K562 (cell line): ENCODE data around the gene CAPN7. TPM values are rescaled to one million over a fixed set of nuclear protein-coding genes. Genes with fewer than 3 reads are reported as not detected.

Experiments
- ASH1L ChIP-seq: fragments of 450-650 bp; IDR thresholded peaks from 2 replicates; pipeline ENCODE4 v1.6.1; 2018; ENCODE audit warnings: borderline replicate concordance, mild to moderate bottlenecking, low read depth; ENCODE audit not compliant: partially characterized antibody
- BCL6 ChIP-seq: fragments of 250-450 bp; sonication (Bioruptor Pico); IDR thresholded peaks from 2 replicates; pipeline ENCODE4 v1.4.0; 2020
- BRD4 ChIP-seq: fragments of 200-600 bp; sonication (generic); IDR thresholded peaks from 2 replicates; pipeline ENCODE4 v1.6.1; 2017; ENCODE audit warnings: inconsistent platforms
- BRD9 ChIP-seq: fragments of 450-650 bp; IDR thresholded peaks from 2 replicates; pipeline ENCODE4 v1.6.1; 2018; ENCODE audit warnings: low read depth; ENCODE audit not compliant: partially characterized antibody
- DPF2 ChIP-seq: fragments of 450-650 bp; IDR thresholded peaks from 2 replicates; pipeline ENCODE4 v1.6.1; 2016
- ELF2 ChIP-seq: fragments of 250-450 bp; sonication (Bioruptor Pico); IDR thresholded peaks from 2 replicates; pipeline ENCODE4 v1.5.0; 2021; ENCODE audit warnings: mild to moderate bottlenecking
- ETV6 ChIP-seq, 3 experiments: fragments of 150-350 bp in 1 of 3; sonication (generic) in 1 of 3; formaldehyde crosslinking in 1 of 3; IDR thresholded peaks; 2 replicates each; pipeline versions ENCODE4 v1.6.1 to v1.8.0; 2014 to 2022; ENCODE audit warnings: borderline replicate concordance in 2 of 3, low read depth in 2 of 3, antibody characterized with exemption in 1 of 3, low read length in 1 of 3, mild to moderate bottlenecking in 1 of 3, missing genetic modification reagents in 1 of 3
- HDAC8 ChIP-seq: fragments of 450-650 bp; IDR thresholded peaks from 2 replicates; pipeline ENCODE4 v1.6.1; 2016; ENCODE audit warnings: mild to moderate bottlenecking, missing genetic modification characterization, moderate library complexity, missing compliant biosample characterization
- HMG20B ChIP-seq: fragments of 250-450 bp; sonication (Bioruptor Pico); IDR thresholded peaks from 2 replicates; pipeline ENCODE4 v1.5.0; 2021; ENCODE audit warnings: mild to moderate bottlenecking
- HNRNPLL ChIP-seq: fragments of 200-400 bp; formaldehyde crosslinking; IDR thresholded peaks from 2 replicates; pipeline ENCODE4 v1.6.1; 2017; ENCODE audit warnings: low read length, low read depth, mild to moderate bottlenecking; ENCODE audit not compliant: poor library complexity, severe bottlenecking
- KAT8 ChIP-seq: fragments of 450-650 bp; IDR thresholded peaks from 2 replicates; pipeline ENCODE4 v1.6.1; 2016; ENCODE audit warnings: low read depth, mild to moderate bottlenecking
- KLF6 ChIP-seq: fragments of 250-450 bp; sonication (Bioruptor Pico); IDR thresholded peaks from 2 replicates; pipeline ENCODE4 v1.4.0; 2020; ENCODE audit warnings: mild to moderate bottlenecking, moderate library complexity, borderline replicate concordance
- LARP7 ChIP-seq: fragments of 450-650 bp; IDR thresholded peaks from 2 replicates; pipeline ENCODE4 v1.6.1; 2016
- NCOA2 ChIP-seq, 2 experiments: fragments of 450-650 bp; IDR thresholded peaks; 2 replicates each; pipeline ENCODE4 v1.6.1; 2018; ENCODE audit warnings: mild to moderate bottlenecking in 2 of 2, moderate library complexity in 1 of 2; ENCODE audit not compliant: partially characterized antibody in 2 of 2
- PCBP1 ChIP-seq: fragments of 200-400 bp; formaldehyde crosslinking; IDR thresholded peaks from 2 replicates; pipeline ENCODE4 v1.6.1; 2018; ENCODE audit warnings: mild to moderate bottlenecking, low read depth, low read length; ENCODE audit not compliant: poor library complexity, severe bottlenecking
- PHB ChIP-seq: fragments of 250-450 bp; sonication (Bioruptor Pico); IDR thresholded peaks from 2 replicates; pipeline ENCODE4 v1.5.0; 2021
- SFPQ ChIP-seq: fragments of 200-400 bp; formaldehyde crosslinking; IDR thresholded peaks from 2 replicates; pipeline ENCODE4 v1.6.1; 2017; ENCODE audit warnings: mild to moderate bottlenecking, low read depth, low read length, moderate library complexity
- SMARCA4 ChIP-seq: fragments of 450-650 bp; IDR thresholded peaks from 2 replicates; pipeline ENCODE4 v1.6.1; 2016
- SP2 ChIP-seq: IDR thresholded peaks from 2 replicates; pipeline ENCODE4 v1.6.1; 2011; ENCODE audit warnings: mild to moderate bottlenecking, low read depth, low read length, moderate library complexity; ENCODE audit not compliant: poor library complexity, severe bottlenecking; ENCODE audit errors: extremely low read depth
- THAP12 ChIP-seq: fragments of 250-450 bp; sonication (Bioruptor Pico); IDR thresholded peaks from 2 replicates; pipeline ENCODE4 v1.9.0; 2021; ENCODE audit warnings: mild to moderate bottlenecking, inconsistent platforms
- ZBTB17 ChIP-seq: fragments of 450-650 bp; formaldehyde crosslinking; IDR thresholded peaks from 2 replicates; pipeline ENCODE4 v1.4.0; 2020; ENCODE audit warnings: mild to moderate bottlenecking
- ZC3H8 ChIP-seq: fragments of 450-650 bp; IDR thresholded peaks from 2 replicates; pipeline ENCODE4 v1.6.1; 2017
- ZNF146 ChIP-seq: IDR thresholded peaks from one replicate; pipeline ENCODE4 v1.6.1; 2018; ENCODE audit warnings: missing compliant biosample characterization; ENCODE audit not compliant: unreplicated experiment
- ZNF3 ChIP-seq: fragments of 250-450 bp; sonication (Bioruptor Pico); IDR thresholded peaks from 2 replicates; pipeline ENCODE4 v1.5.0; 2021; ENCODE audit warnings: mild to moderate bottlenecking, moderate library complexity
- polyA plus RNA-seq, 8 experiments: library from polyadenylated mRNA; depleted of rRNA in 4 of 8; stranded (reverse) in 5 of 8; unstranded in 3 of 8; fragments of >200 nt; fragmentation: Nextera tagmentation in 2 of 8; fragmentation: Illumina TruSeq in 1 of 8; extraction: Ambion mirVana in 2 of 8; extraction: Trizol in 1 of 8; gene quantifications; 2 replicates each; pipeline versions ENCODE4 v1.2.1 to v1.2.3, GENCODE V29; 2011 to 2014; ENCODE audit warnings: inconsistent platforms in 1 of 8, missing spikeins in 1 of 8
- total RNA-seq, 7 experiments: library from RNA; depleted of rRNA in 6 of 7; stranded (reverse); fragments of >200 nt in 6 of 7; fragmentation: Illumina TruSeq in 2 of 7; extraction: Trizol in 2 of 7; gene quantifications; 2 replicates each; pipeline versions ENCODE4 v1.2.1 to v1.2.3, GENCODE V29; 2011 to 2021; ENCODE audit warnings: low replicate concordance in 1 of 7

CAPN7 gene
- total and polyA plus RNA-seq, 9 of the 15 experiments (the other 6 are each of a cell fraction or from before 2014, with no cell fraction given): 6.5 to 42.7 (median 32.7) TPM

- TF ChIP-seq SP2 (no peak), ZC3H8 (no peak), HNRNPLL (no peak), ZBTB17 (CRISPR knock-in tag) (no peak), BCL6 (no peak), KLF6 (CRISPR knock-in tag) (no peak), ASH1L (peak; percentile 20), HDAC8 (no peak), KAT8 (no peak), ZNF3 (CRISPR knock-in tag) (no peak), ETV6 (IDR thresholded peaks at IDR 0.05; ENCODE audit: borderline replicate concordance in 1 of 2, low read depth in 2 of 2, low read length in 1 of 2) (no peak), ETV6 (CRISPR knock-in tag; IDR thresholded peaks at IDR 0.05; ENCODE audit: borderline replicate concordance) (no peak), DPF2 (peak; percentile 55), THAP12 (CRISPR knock-in tag) (no peak), NCOA2 (IDR thresholded peaks at IDR 0.05; ENCODE audit: partially characterized antibody in 2 of 2) (no peak), LARP7 (no peak), SFPQ (no peak), PHB (CRISPR knock-in tag) (0 out of 2 replicates have a peak, but pooled peaks have one; percentile 36), SMARCA4 (peak; percentile 47), PCBP1 (no peak), BRD9 (peak; percentile 59), BRD4 (no peak; the same call in 1 of the 2 replicates), ELF2 (no peak), ZNF146 (CRISPR knock-in tag) (no peak), HMG20B (CRISPR knock-in tag) (0 out of 2 replicates have a peak, but pooled peaks have one; percentile 31)
Observed at GRCh38 chr3:15205482-15205933, 538 bp upstream of the CAPN7 start (continued).
